Measurements from ENCODE around the gene AGR2.

AGR2 gene

GRCh38 chr7:16812542-16813231 lies 7.9 kb upstream of the AGR2 start:
- DNase-seq, result no peak

GRCh38 chr7:16811551-16811950 lies 6.8 kb upstream of the AGR2 start:
- DNase-seq, result no peak

DNA sequence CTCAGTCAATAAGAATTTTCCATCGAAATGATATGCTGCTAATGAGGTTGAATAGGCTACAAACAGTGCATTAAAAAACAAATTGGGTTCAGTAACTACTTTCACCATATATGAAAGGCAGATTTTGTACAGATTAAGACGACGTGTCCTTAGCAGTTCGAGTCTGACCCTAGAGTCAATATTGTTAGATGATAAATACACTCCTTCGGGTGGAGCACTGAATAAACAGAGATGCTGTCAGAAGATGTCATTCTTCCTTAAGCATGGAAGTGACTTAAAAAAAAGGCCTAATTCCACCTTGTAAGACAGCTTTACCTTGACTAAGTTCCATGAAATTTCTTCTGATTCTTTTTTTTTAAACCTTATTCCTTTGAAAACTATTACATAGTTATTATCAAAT lies 5.8 kb upstream of the AGR2 start:
- no peak for DNase-seq

DNA sequence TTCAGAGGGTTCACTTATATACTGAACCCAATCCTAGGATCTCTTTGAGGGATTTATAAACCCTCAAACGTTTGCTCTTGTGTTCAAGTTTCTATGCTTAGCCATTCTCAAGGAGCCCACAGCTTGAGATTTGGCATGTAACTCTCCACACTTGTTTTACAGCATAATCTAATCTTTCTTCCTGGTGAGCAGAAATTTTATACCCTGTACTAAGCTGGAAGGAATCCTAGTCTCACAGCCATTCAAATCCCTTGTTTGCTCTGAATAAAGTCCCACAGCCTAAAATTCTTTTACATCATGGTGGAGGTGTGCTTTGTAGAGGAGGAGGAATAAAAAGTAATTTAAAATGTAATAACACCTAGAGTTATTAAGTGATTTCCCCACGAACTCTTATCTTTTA lies 5.3 kb upstream of the AGR2 start:
- no peak for DNase-seq

- no peak for DNase-seq
Measured at GRCh38 chr7:16805441-16805840, 642 bp upstream of the AGR2 start.

- no peak for DNase-seq
Measured at GRCh38 chr7:16803881-16804673, 722 bp downstream of the AGR2 start.

DNA sequence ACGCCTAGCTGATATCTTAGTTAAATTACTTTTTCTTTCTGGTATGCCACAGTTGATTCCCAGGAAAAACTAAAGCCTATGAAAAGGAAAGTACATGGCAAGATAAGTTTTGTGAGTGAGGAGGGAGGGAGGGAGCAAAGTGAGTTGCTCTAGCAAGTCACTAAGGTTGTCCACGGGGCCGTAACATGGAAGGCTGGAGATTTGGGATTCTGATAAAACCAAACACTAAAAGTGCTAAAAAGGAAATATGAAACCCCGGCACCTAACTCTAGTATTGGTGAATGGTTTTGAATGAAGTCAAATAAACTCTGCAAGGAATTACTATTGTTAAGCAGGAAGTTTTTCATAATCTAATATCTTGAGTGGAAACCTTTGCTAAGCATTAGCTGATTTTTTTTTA lies 1.7 kb downstream of the AGR2 start:
- no peak for DNase-seq

- no peak for DNase-seq
Measured at GRCh38 chr7:16801579-16801978, 3.2 kb downstream of the AGR2 start.

DNA sequence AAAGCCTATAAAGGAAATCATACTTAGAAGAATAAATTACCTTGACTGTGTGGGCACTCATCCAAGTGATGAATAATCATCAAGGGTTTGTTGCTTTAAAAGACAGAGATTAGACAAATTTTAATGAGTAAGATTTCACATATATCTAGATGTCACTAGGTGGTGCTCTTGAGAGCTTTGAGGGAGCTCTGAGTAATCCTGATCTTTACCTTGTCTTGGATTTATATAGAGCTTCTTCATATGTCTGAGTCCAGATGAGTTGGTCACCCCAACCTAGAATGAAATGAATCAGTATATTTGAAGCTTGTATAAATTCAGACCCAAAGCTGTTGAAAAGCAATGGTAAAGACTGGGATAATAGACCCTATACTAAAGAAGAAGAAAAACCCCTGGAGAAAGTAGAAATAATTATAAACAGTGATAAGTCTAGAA lies 3.7 kb downstream of the AGR2 start:
- DNase-seq, result no peak

GRCh38 chr7:16795624-16796023 lies 9.2 kb downstream of the AGR2 start:
- DNase-seq, result no peak

- no peak for DNase-seq
Measured at GRCh38 chr7:16794986-16795385, 9.8 kb downstream of the AGR2 start.

GRCh38 chr7:16791905-16792698 lies 12.7 kb downstream of the AGR2 start:
- no peak for DNase-seq

DNA sequence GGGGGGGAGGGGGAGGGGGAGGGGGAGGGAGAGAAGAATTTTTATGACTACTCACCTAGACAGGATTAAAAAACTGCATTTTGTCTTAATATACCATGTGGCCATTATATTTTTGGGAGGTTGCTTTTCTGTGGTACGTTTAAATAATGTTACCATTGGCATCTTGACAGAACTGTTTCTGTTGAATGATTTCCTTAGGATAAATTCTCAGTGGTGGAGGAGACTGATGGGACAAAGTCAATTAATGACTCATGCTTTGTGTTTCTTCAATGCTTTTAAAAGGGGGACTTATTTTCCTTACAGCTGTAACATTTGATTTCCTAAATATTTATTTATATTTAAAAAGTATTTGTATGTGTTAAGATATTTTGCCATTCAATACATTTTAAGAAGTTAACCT lies 13.7 kb downstream of the AGR2 start:
- no peak for DNase-seq

DNA sequence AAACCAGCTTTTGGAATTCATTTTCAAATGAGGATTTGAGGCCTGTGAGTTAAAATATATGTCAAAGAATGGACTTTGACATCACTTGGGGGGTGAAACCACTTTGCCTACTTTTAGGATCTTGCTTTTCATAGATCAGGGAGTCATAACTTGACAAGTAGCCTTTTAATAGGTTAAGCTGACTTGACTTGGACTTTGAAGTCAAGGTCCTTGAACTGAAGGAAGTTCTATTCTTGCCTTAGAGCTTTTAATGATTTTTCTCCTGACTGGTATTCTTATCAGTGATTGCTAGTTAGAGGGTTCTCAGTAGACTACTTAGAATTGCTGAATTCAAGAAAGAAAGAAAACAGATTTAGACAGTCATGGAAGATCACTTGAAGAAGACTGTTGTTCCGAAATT lies 17.7 kb downstream of the AGR2 start:
- no peak for DNase-seq

GRCh38 chr7:16786257-16786656 lies 18.5 kb downstream of the AGR2 start:
- DNase-seq, result no peak

- no peak for DNase-seq
Measured at GRCh38 chr7:16785846-16786245, 19.0 kb downstream of the AGR2 start.

GRCh38 chr7:16785321-16785720 lies 19.5 kb downstream of the AGR2 start:
- DNase-seq, result no peak

- DNase-seq, result no peak
Measured at GRCh38 chr7:16780596-16780995, 24.2 kb downstream of the AGR2 start.

DNA sequence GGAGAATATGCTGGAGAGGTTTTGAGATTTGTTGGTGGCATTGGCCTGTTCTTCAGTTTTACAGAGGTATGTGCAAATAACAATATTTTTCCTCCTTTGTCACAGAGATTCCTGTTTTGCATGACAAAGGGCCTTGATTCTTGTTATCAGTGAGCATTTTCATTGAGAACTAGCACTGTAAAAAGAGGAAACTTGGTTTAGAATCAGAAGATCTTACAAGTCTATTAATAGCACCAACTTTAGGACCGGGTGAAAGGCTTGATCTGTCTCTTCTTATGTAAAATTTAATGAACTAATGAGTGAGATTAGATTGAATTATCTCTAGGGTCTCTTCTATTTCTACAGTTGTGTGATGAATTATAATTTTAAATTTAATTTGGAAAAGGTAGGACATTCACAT lies 25.7 kb downstream of the AGR2 start:
- no peak for DNase-seq

DNA sequence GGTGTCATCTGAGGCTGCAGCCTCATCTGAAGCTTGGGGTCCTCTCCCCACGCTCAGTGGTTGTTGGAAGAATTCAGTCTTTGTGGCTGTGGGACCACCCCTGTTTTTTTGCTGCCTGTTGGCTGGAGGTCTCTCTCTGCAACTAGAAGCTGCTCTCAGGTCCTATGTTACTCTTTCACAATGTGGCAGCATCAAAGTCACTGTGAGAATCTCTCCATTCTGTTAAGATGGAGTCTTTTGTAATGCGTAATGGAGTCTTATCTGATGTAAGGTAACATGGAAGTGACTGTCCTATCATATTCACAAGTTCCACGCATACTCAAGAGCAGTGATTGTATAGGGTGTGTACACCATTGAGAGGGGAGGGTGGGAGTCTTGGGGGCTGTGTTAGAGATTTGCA lies 26.3 kb downstream of the AGR2 start:
- DNase-seq, result no peak

DNA sequence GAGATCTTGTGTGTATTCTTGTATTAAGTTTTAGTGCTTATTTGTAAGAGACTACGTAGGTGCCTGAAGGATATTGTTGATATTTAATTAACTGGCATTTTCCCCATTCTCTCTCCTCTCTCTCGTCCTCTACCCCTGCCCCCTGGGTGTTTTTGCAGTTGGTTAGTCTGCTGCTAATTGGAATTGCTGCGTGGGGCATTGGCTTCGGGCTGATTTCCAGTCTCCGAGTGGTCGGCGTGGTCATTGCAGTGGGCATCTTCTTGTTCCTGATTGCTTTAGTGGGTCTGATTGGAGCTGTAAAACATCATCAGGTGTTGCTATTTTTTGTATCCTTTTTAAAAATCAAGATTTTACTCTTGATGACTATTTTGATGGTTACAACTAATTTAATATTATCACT lies 28.7 kb downstream of the AGR2 start:
- DNase-seq, result no peak

DNA sequence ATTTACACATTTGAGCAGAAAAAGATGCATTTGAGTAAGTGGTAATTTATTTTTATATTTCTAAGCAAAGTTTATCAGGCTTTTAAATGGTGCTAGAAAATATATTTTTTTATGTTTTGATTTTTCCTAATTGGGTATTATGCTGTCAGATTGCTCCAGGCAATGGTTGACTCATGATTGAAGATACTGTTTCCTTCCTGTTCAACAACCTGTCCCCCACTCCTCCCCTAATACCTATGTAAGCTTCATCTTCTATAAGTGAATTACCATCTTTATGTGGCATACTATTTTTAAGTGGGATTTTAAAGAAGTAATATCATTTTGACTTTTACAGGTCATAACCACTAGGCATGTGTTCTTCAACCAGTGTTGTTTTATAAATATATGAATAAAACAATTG lies 29.8 kb downstream of the AGR2 start:
- DNase-seq, result no peak

DNA sequence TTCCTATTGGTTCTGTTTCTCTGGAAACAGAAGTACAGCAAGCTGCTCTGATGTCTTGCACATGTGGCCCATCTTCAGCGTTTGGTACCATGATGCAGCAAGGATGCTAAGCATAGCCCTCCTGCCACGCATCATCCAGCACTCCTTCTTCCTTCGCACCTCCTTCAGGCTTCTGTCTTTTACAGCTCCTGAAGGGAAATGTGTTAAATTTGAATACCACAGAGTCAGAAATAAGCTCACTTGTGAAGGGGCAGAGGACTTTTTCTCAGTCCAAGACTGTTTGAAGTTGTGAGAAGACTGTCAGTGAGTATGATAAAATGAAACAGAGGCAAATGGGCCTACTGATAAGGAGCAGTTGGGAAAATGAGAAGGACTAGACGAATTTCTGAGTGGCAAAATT lies 30.5 kb downstream of the AGR2 start:
- no peak for DNase-seq

DNA sequence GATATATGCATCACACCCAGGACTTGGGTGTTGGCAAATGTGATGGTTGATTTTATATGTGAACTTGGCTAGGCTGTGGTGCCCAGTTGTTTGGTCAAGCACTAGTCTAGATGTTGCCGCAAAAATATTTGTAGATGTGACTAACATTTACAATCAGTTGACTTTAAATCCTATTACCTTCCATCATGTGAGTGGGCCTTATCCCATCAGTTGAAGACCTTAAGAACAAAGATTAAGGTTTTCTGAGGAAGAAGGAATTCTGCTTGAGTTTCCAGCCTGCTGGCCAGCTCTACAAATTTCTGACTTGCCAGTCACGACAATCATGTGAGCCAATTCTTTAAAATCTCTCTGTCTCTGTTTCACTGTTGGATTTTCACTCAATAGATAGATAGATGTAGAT lies 30.9 kb downstream of the AGR2 start:
- no peak for DNase-seq
